NCI-H526 treated with DMSO at 0.1 percent for 48 hours (cell line): Measurements from ENCODE around the gene SESN2.

Source experiments
- DNase-seq: peaks from one replicate; lab custom pipeline; 2025; lab: John Stamatoyannopoulos, UW

The SESN2 gene

GRCh38 chr1:28329395-28330153, 70.3 kb downstream of the SESN2 start:
- no peak for DNase-seq
